Measurements from ENCODE around the gene UPB1. TPM values are rescaled to one million over a fixed set of nuclear protein-coding genes. Genes with fewer than 3 reads are reported as not detected.

The UPB1 gene
- total and polyA plus RNA-seq, 12 donors, result 0.11 to 2.2 (median 0.34) TPM; not detected in 1

GRCh38 chr22:24541681-24542515, 46.8 kb downstream of the UPB1 start:
- no peaks in the 10 kb centered on the region for H3K27me3 ChIP-seq
- peaks cover 0 to 60% of the 10 kb centered on the region in 2 donors for H3K36me3 ChIP-seq (replicated peaks in 1 of 2)
- DNase-seq, result no peak
- TF ChIP-seq POLR2A (IDR thresholded peaks at IDR 0.05) (no peak), CTCF (IDR thresholded peaks at IDR 0.05) (no peak)
- no peak overlapping the region for H3K27ac ChIP-seq
- H3K4me1 ChIP-seq (replicated peaks in 1 of 2), result peaks cover 6 to 12% of the 10 kb centered on the region in 2 donors
- no peak overlapping the region for H3K4me3 ChIP-seq
- intact Hi-C loops (cut with DNase I), result no loop called here
- no peaks in the 10 kb centered on the region for H3K9me3 ChIP-seq (replicated peaks in 1 of 3)
- 70 to 84% (median 82%) methylated on average over 3 to 6 of the region's 6 CpGs for WGBS, 4 donors

GRCh38 chr22:24542641-24543040, 47.5 kb downstream of the UPB1 start:
- H3K4me3 ChIP-seq, result no peak overlapping the region
- WGBS, 4 donors, result 72 to 93% (median 82%) methylated on average over 4 to 9 of the region's 9 CpGs; no CpG with 5 or more reads in 1 of the 4 donors
- peaks cover 6 to 12% of the 10 kb centered on the region in 2 donors for H3K4me1 ChIP-seq (replicated peaks in 1 of 2)
- H3K27me3 ChIP-seq, result no peaks in the 10 kb centered on the region
- peaks cover 0 to 67% of the 10 kb centered on the region in 2 donors for H3K36me3 ChIP-seq (replicated peaks in 1 of 2)
- DNase-seq, result no peak
- H3K27ac ChIP-seq, result no peak overlapping the region
- H3K9me3 ChIP-seq (replicated peaks in 1 of 3), result no peaks in the 10 kb centered on the region
- TF ChIP-seq POLR2A (IDR thresholded peaks at IDR 0.05) (no peak), CTCF (IDR thresholded peaks at IDR 0.05) (no peak)
- intact Hi-C loops (cut with DNase I), result no loop called here

- Histone ChIP-seq H3K27ac (no peak overlapping the region), H3K4me3 (no peak overlapping the region), H3K36me3 (replicated peaks in 1 of 2) (peaks cover 0 to 72% of the 10 kb centered on the region in 2 donors), H3K9me3 (replicated peaks in 1 of 3) (no peaks in the 10 kb centered on the region), H3K27me3 (no peaks in the 10 kb centered on the region), H3K4me1 (replicated peaks in 1 of 2) (peaks cover 6 to 12% of the 10 kb centered on the region in 2 donors)
- no peak for DNase-seq
- WGBS, 4 donors, result 86 to 91% (median 89%) methylated on average over 4 to 7 of the region's 7 CpGs
- TF ChIP-seq POLR2A (IDR thresholded peaks at IDR 0.05) (no peak), CTCF (IDR thresholded peaks at IDR 0.05) (no peak)
- intact Hi-C loops (cut with DNase I), result no loop called here
These were observed 48.1 kb downstream of the UPB1 start for GRCh38 chr22:24543185-24543601.

GRCh38 chr22:24543679-24544243, 48.6 kb downstream of the UPB1 start:
- no peaks in the 10 kb centered on the region for H3K9me3 ChIP-seq (replicated peaks in 1 of 3)
- H3K27me3 ChIP-seq, result no peaks in the 10 kb centered on the region
- H3K36me3 ChIP-seq (replicated peaks in 1 of 2), result peaks cover 0 to 78% of the 10 kb centered on the region in 2 donors
- H3K4me1 ChIP-seq (replicated peaks in 1 of 2), result peaks cover 6 to 12% of the 10 kb centered on the region in 2 donors
- H3K27ac ChIP-seq, result no peak overlapping the region
- intact Hi-C loops (cut with DNase I), result no loop called here
- TF ChIP-seq CTCF (IDR thresholded peaks at IDR 0.05) (no peak), POLR2A (IDR thresholded peaks at IDR 0.05) (no peak)
- WGBS, 4 donors, result 53 to 87% (median 79%) methylated on average over 5 to 11 of the region's 11 CpGs
- H3K4me3 ChIP-seq, result no peak overlapping the region
- DNase-seq, result no peak

Measured in adrenal gland (tissue), 12 donors.